ENCODE measurements around the gene ZNF90.

ZNF90 gene

GRCh38 chr19:20153281-20153680 is 75.5 kb downstream of the ZNF90 start:
- H3K27ac ChIP-seq (ENCODE audit: low read depth, low read length), result no peak overlapping the region
- no peak overlapping the region for H3K4me3 ChIP-seq (ENCODE audit: low read depth in 1 of 5, low read length in 5 of 5)
- H3K27me3 ChIP-seq (ENCODE audit: control insufficient read depth in 5 of 5, insufficient read depth in 4 of 5, low read length in 5 of 5), result no peaks in the 10 kb centered on the region
- H3K9ac ChIP-seq (ENCODE audit: low read length in 5 of 5), result no peak overlapping the region
- H3K4me1 ChIP-seq (ENCODE audit: control insufficient read depth in 5 of 5, insufficient read depth in 5 of 5, low read length in 5 of 5), result no peaks in the 10 kb centered on the region
- H3K9me3 ChIP-seq (ENCODE audit: control insufficient read depth in 5 of 5, low read length in 5 of 5), result peaks cover 0 to 5% (median 4%) of the 10 kb centered on the region in 5 donors
- H3K36me3 ChIP-seq (ENCODE audit: control insufficient read depth in 5 of 5, insufficient read depth in 5 of 5, low read length in 5 of 5), result no peaks in the 10 kb centered on the region

- Histone ChIP-seq H3K36me3 (ENCODE audit: control insufficient read depth in 5 of 5, insufficient read depth in 5 of 5, low read length in 5 of 5) (no peaks in the 10 kb centered on the region), H3K9ac (ENCODE audit: low read length in 5 of 5) (no peak overlapping the region), H3K27ac (ENCODE audit: low read depth, low read length) (no peak overlapping the region), H3K4me3 (ENCODE audit: low read depth in 1 of 5, low read length in 5 of 5) (no peak overlapping the region), H3K9me3 (ENCODE audit: control insufficient read depth in 5 of 5, low read length in 5 of 5) (peaks cover 0 to 5% (median 4%) of the 10 kb centered on the region in 5 donors), H3K4me1 (ENCODE audit: control insufficient read depth in 5 of 5, insufficient read depth in 5 of 5, low read length in 5 of 5) (no peaks in the 10 kb centered on the region), H3K27me3 (ENCODE audit: control insufficient read depth in 5 of 5, insufficient read depth in 4 of 5, low read length in 5 of 5) (no peaks in the 10 kb centered on the region)
These were observed 76.8 kb downstream of the ZNF90 start for GRCh38 chr19:20154636-20155035.

DNA sequence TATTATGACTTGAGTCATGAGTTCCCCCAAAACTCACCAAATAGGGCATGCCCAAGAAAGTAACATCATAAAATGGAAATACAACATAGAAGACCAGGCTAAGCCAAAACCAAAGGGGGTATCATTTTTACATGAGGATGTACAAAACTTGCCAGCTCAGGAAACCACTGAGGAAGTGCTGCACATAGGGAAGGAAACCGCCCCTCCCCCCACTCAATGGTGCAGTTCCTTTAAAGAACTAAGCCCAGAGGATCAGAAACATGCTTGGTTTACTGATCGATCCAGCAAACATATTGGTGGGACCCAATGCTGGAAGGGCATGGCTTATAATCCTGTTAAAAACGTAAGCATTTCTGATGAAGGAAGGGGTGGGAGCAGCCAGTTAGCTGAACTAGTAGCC is 85.0 kb downstream of the ZNF90 start:
- Histone ChIP-seq H3K9ac (ENCODE audit: low read length in 5 of 5) (no peak overlapping the region), H3K4me3 (ENCODE audit: low read depth in 1 of 5, low read length in 5 of 5) (no peak overlapping the region), H3K27me3 (ENCODE audit: control insufficient read depth in 5 of 5, insufficient read depth in 4 of 5, low read length in 5 of 5) (no peaks in the 10 kb centered on the region), H3K9me3 (ENCODE audit: control insufficient read depth in 5 of 5, low read length in 5 of 5) (no peaks in the 10 kb centered on the region), H3K27ac (ENCODE audit: low read depth, low read length) (no peak overlapping the region), H3K4me1 (ENCODE audit: control insufficient read depth in 5 of 5, insufficient read depth in 5 of 5, low read length in 5 of 5) (peaks cover 0 to 13% (median 8%) of the 10 kb centered on the region in 5 donors), H3K36me3 (ENCODE audit: control insufficient read depth in 5 of 5, insufficient read depth in 5 of 5, low read length in 5 of 5) (no peaks in the 10 kb centered on the region)

DNA sequence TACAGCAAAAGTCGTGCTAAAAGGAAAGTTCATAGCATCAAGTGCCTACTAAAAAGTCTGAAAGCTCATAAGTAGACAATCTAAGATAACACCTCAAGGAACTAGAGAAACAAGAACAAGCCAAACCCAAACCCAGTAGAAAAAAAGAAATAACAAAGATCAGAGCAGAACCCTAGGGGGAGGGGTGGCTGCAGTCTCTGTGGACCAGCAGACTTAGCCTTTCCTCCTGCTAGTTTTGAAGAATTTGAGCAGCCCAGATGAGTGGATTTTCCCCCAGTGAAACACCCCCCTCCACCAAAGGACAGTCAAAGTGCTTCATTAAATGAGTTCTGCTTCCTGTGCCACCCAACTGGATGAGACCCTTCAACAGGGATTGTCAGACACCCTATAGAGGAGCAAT is 86.7 kb downstream of the ZNF90 start:
- no peaks in the 10 kb centered on the region for H3K27me3 ChIP-seq (ENCODE audit: control insufficient read depth in 5 of 5, insufficient read depth in 4 of 5, low read length in 5 of 5)
- H3K4me3 ChIP-seq (ENCODE audit: low read depth in 1 of 5, low read length in 5 of 5), result no peak overlapping the region
- no peak overlapping the region for H3K27ac ChIP-seq (ENCODE audit: low read depth, low read length)
- no peaks in the 10 kb centered on the region for H3K36me3 ChIP-seq (ENCODE audit: control insufficient read depth in 5 of 5, insufficient read depth in 5 of 5, low read length in 5 of 5)
- peaks cover 0 to 16% (median 10%) of the 10 kb centered on the region in 5 donors for H3K4me1 ChIP-seq (ENCODE audit: control insufficient read depth in 5 of 5, insufficient read depth in 5 of 5, low read length in 5 of 5)
- H3K9ac ChIP-seq (ENCODE audit: low read length in 5 of 5), result no peak overlapping the region
- no peaks in the 10 kb centered on the region for H3K9me3 ChIP-seq (ENCODE audit: control insufficient read depth in 5 of 5, low read length in 5 of 5)

GRCh38 chr19:20165971-20166592 is 88.3 kb downstream of the ZNF90 start:
- Histone ChIP-seq H3K4me1 (ENCODE audit: control insufficient read depth in 5 of 5, insufficient read depth in 5 of 5, low read length in 5 of 5) (peaks cover 0 to 16% (median 10%) of the 10 kb centered on the region in 5 donors), H3K36me3 (ENCODE audit: control insufficient read depth in 5 of 5, insufficient read depth in 5 of 5, low read length in 5 of 5) (peaks cover 0 to 4% (median 0%) of the 10 kb centered on the region in 5 donors), H3K9me3 (ENCODE audit: control insufficient read depth in 5 of 5, low read length in 5 of 5) (no peaks in the 10 kb centered on the region), H3K4me3 (ENCODE audit: low read depth in 1 of 5, low read length in 5 of 5) (no peak overlapping the region), H3K27ac (ENCODE audit: low read depth, low read length) (no peak overlapping the region), H3K9ac (ENCODE audit: low read length in 5 of 5) (no peak overlapping the region), H3K27me3 (ENCODE audit: control insufficient read depth in 5 of 5, insufficient read depth in 4 of 5, low read length in 5 of 5) (no peaks in the 10 kb centered on the region)

DNA sequence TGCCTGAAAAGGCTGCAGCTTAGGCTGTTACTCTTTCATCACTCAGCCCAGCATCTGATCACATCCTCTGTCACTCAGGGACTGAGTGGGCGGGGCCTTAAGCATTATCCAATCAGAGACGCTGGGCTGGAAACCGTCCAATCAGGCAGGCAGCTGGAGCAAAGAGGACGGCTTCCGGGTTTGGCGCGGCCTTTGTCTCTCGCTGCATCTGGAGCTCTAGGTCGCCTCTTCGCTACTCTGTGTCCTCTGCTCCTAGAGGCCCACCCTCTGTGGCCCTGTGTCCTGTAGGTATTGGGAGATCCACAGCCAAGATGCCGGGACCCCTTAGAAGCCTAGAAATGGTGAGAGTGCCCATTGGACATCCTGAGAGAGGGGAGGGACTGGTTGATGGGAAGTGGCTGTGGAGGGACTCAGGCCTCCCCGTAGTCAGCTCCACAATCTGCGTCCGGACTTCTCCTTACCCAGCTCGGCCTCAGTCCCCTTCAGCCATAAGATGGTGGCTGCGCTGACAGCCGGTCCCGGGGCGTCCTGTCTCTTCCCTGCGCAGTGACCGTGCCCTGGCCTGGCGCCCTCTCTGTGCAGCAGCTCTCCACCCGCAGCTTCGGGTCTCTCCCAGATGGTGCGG is 89.3 kb downstream of the ZNF90 start, which contains the start of gene ZNF486:
ZNF486 (plus strand) TSS at position 195 of the 625 bp plus-strand sequence; CDS start at position 312, 117 bp downstream.
- Histone ChIP-seq H3K9ac (ENCODE audit: low read length in 5 of 5) (peak within 1 kb of the TSS; percentile 75 to 92 (median 83)), H3K36me3 (ENCODE audit: control insufficient read depth in 5 of 5, insufficient read depth in 5 of 5, low read length in 5 of 5) (peaks cover 0 to 9% (median 2%) of the 10 kb centered on the region in 5 donors), H3K4me1 (ENCODE audit: control insufficient read depth in 5 of 5, insufficient read depth in 5 of 5, low read length in 5 of 5) (peaks cover 0 to 16% (median 10%) of the 10 kb centered on the region in 5 donors), H3K27me3 (ENCODE audit: control insufficient read depth in 5 of 5, insufficient read depth in 4 of 5, low read length in 5 of 5) (no peaks in the 10 kb centered on the region), H3K9me3 (ENCODE audit: control insufficient read depth in 5 of 5, low read length in 5 of 5) (no peaks in the 10 kb centered on the region), H3K4me3 (ENCODE audit: low read depth in 1 of 5, low read length in 5 of 5) (peak within 1 kb of the TSS; percentile 88 to 100 (median 97)), H3K27ac (ENCODE audit: low read depth, low read length) (peak within 1 kb of the TSS; percentile 50)

- peak overlapping the region; percentile 88 to 100 (median 97) for H3K4me3 ChIP-seq (ENCODE audit: low read depth in 1 of 5, low read length in 5 of 5)
- H3K27ac ChIP-seq (ENCODE audit: low read depth, low read length), result peak overlapping the region; percentile 50
- no peaks in the 10 kb centered on the region for H3K27me3 ChIP-seq (ENCODE audit: control insufficient read depth in 5 of 5, insufficient read depth in 4 of 5, low read length in 5 of 5)
- peak overlapping the region; percentile 75 to 92 (median 83) for H3K9ac ChIP-seq (ENCODE audit: low read length in 5 of 5)
- H3K36me3 ChIP-seq (ENCODE audit: control insufficient read depth in 5 of 5, insufficient read depth in 5 of 5, low read length in 5 of 5), result peaks cover 0 to 11% (median 2%) of the 10 kb centered on the region in 5 donors
- H3K9me3 ChIP-seq (ENCODE audit: control insufficient read depth in 5 of 5, low read length in 5 of 5), result no peaks in the 10 kb centered on the region
- peaks cover 0 to 16% (median 10%) of the 10 kb centered on the region in 5 donors for H3K4me1 ChIP-seq (ENCODE audit: control insufficient read depth in 5 of 5, insufficient read depth in 5 of 5, low read length in 5 of 5)
These were observed 89.9 kb downstream of the ZNF90 start for GRCh38 chr19:20167651-20168122.

Measured in subcutaneous abdominal adipose tissue (tissue), 5 donors.